Upper lobe of left lung (tissue), 4 donors: ENCODE data around the gene C1QL4.

ENCODE experiments used
- EP300 ChIP-seq, 4 donors: sonication (generic); formaldehyde crosslinking; IDR thresholded peaks; one replicate each; pipeline ENCODE4 v1.5.1; 2017; ENCODE audit warnings: antibody characterized with exemption in 4 of 4, control low read depth in 2 of 4
- POLR2A ChIP-seq, 4 donors: fragments of 450-650 bp; IDR thresholded peaks; one replicate each; pipeline ENCODE4 v1.5.1; 2016 to 2017; ENCODE audit warnings: antibody characterized with exemption in 4 of 4, mild to moderate bottlenecking in 2 of 4
- POLR2AphosphoS5 ChIP-seq, 2 donors: sonication (generic); formaldehyde crosslinking; IDR thresholded peaks; one replicate each; pipeline ENCODE4 v1.5.1; 2017; ENCODE audit warnings: antibody characterized with exemption in 2 of 2
- TF ChIP-seq, protein P1 (sequence below), 6 experiments: fragments of 450-650 bp in 4 of 6; fragments of 200-600 bp in 2 of 6; sonication (generic) in 2 of 6; IDR thresholded peaks; one replicate each; pipeline ENCODE4 v1.5.1; 2016 to 2019; ENCODE audit warnings: antibody characterized with exemption in 6 of 6

DNA sequence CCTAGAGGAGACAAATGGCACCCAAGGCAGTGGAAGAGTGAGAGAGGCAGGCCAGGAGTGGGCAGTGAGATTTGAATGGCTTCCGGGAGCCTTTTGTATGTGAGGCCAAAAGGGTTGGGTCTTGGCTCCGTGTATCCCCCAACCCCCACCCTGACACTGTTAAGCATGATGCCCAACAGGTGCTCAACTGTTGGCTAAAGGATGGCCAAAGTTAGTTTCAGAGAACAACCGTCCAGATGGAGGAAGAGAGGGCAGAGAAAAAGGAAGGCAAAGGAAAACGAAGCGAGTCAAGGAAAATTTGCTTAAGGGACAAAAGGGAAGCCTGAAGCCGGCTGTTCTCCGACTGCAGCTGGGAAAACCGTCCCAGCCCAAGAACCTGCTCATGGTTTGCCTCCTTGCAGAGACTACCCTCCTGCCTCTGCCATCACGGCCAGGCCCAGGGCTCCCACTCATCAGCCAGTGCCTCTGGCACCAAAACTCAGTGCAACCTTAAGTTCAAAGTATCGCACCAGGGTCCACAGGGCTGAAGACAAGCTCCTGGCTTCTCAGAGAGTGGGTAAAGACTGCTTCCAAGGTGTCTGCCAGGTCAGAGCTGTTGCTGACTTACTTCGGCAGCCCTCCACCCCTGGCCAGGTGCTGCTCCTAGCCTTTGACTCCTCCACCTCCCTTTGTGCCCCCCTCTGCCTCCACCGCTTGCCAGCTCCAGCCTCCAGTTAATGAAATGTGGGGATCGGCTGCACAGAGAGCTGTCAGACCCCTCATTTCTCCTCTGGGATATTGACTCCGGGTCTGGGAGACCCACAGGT, 4.2 kb upstream of the C1QL4 start:
- TF ChIP-seq, protein P1, sequence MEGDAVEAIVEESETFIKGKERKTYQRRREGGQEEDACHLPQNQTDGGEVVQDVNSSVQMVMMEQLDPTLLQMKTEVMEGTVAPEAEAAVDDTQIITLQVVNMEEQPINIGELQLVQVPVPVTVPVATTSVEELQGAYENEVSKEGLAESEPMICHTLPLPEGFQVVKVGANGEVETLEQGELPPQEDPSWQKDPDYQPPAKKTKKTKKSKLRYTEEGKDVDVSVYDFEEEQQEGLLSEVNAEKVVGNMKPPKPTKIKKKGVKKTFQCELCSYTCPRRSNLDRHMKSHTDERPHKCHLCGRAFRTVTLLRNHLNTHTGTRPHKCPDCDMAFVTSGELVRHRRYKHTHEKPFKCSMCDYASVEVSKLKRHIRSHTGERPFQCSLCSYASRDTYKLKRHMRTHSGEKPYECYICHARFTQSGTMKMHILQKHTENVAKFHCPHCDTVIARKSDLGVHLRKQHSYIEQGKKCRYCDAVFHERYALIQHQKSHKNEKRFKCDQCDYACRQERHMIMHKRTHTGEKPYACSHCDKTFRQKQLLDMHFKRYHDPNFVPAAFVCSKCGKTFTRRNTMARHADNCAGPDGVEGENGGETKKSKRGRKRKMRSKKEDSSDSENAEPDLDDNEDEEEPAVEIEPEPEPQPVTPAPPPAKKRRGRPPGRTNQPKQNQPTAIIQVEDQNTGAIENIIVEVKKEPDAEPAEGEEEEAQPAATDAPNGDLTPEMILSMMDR (IDR thresholded peaks at IDR 0.05): no peak
- TF ChIP-seq POLR2A (IDR thresholded peaks at IDR 0.05) (no peak), POLR2AphosphoS5 (IDR thresholded peaks at IDR 0.05) (no peak), EP300 (IDR thresholded peaks at IDR 0.05) (no peak)
